PC-9 (cell line): ENCODE measurements around the gene ZDHHC3.

Experiments
- EZH2 ChIP-seq: fragments of 200-600 bp; sonication (generic); IDR thresholded peaks from 2 replicates; pipeline ENCODE4 v1.8.0; 2017; ENCODE audit warnings: antibody characterized with exemption, low read depth
- TF ChIP-seq, protein P1 (sequence below): fragments of 200-600 bp; sonication (generic); conservative IDR thresholded peaks from 2 replicates; pipeline ENCODE4 v1.6.1; 2017; ENCODE audit warnings: mixed run types, antibody characterized with exemption, mild to moderate bottlenecking, moderate library complexity

DNA sequence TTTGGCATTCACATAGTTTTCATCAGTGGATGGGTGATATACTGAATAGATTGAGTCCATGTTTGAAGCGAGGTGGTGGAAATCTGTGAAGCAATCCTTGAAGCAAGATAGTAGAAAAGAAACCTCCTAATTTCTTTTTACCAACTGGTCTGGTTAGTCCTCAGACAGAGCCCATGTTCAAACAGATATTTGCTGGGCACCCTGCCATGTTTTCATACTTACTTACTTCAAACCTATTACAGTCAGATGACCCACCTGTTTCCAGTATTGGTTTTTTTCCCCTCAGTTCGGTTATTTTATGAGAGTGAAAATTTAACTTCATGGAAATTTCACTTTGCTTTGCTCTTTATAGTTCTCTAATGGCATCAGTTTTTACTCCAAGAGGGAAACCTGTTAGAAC, 23.8 kb upstream of the ZDHHC3 start:
- TF ChIP-seq, protein P1, sequence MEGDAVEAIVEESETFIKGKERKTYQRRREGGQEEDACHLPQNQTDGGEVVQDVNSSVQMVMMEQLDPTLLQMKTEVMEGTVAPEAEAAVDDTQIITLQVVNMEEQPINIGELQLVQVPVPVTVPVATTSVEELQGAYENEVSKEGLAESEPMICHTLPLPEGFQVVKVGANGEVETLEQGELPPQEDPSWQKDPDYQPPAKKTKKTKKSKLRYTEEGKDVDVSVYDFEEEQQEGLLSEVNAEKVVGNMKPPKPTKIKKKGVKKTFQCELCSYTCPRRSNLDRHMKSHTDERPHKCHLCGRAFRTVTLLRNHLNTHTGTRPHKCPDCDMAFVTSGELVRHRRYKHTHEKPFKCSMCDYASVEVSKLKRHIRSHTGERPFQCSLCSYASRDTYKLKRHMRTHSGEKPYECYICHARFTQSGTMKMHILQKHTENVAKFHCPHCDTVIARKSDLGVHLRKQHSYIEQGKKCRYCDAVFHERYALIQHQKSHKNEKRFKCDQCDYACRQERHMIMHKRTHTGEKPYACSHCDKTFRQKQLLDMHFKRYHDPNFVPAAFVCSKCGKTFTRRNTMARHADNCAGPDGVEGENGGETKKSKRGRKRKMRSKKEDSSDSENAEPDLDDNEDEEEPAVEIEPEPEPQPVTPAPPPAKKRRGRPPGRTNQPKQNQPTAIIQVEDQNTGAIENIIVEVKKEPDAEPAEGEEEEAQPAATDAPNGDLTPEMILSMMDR, result no peak
- no peak for TF ChIP-seq EZH2
